Liver (tissue), 9 donors: Measurements from ENCODE around the gene PDE9A. TPM values are rescaled to one million over a fixed set of nuclear protein-coding genes. Genes with fewer than 3 reads are reported as not detected.

ENCODE experiments used
- DNase-seq: peaks from one replicate; pipeline ENCODE4 v3.0.0-alpha.2; 2017; ENCODE audit warnings: low spot score
- H3K27ac ChIP-seq, 2 donors: one replicate each; pipeline ENCODE4 v1.7.0; 2013; ENCODE audit warnings: inconsistent platforms in 2 of 2, low read length in 2 of 2, control low read depth in 1 of 2, low read depth in 1 of 2, mild to moderate bottlenecking in 1 of 2
- H3K27me3 ChIP-seq, 4 donors: one replicate each; pipeline versions ENCODE4 v1.6.1 to v1.7.0; 2013; ENCODE audit warnings: low read length in 3 of 4, inconsistent platforms in 1 of 4, mild to moderate bottlenecking in 1 of 4, moderate library complexity in 1 of 4; ENCODE audit not compliant: control insufficient read depth in 4 of 4, insufficient read depth in 4 of 4
- H3K36me3 ChIP-seq, 4 donors: one replicate each; pipeline versions ENCODE4 v1.6.1 to v1.7.0; 2013; ENCODE audit warnings: low read length in 3 of 4, mild to moderate bottlenecking in 3 of 4, low read depth in 1 of 4, moderate library complexity in 1 of 4; ENCODE audit not compliant: control insufficient read depth in 4 of 4, insufficient read depth in 3 of 4
- H3K4me1 ChIP-seq, 4 donors: one replicate each; pipeline versions ENCODE4 v1.6.1 to v1.7.0; 2013; ENCODE audit warnings: low read length in 3 of 4, mild to moderate bottlenecking in 3 of 4, moderate library complexity in 1 of 4; ENCODE audit not compliant: control insufficient read depth in 4 of 4, insufficient read depth in 4 of 4
- H3K4me3 ChIP-seq, 3 donors: one replicate each; pipeline versions ENCODE4 v1.6.1 to v1.7.0; 2013; ENCODE audit warnings: low read length in 3 of 3, control low read depth in 1 of 3, low read depth in 1 of 3, mild to moderate bottlenecking in 1 of 3
- H3K9ac ChIP-seq, 2 donors: one replicate each; pipeline ENCODE4 v1.7.0; 2013; ENCODE audit warnings: low read length in 2 of 2, mild to moderate bottlenecking in 2 of 2, moderate library complexity in 2 of 2, control low read depth in 1 of 2, low read depth in 1 of 2
- H3K9me3 ChIP-seq, 4 donors: one replicate each; pipeline versions ENCODE4 v1.6.1 to v1.7.0; 2013; ENCODE audit warnings: low read length in 3 of 4; ENCODE audit not compliant: control insufficient read depth in 4 of 4
- EGR1 ChIP-seq, 2 donors: IDR thresholded peaks; 2 replicates each; pipeline ENCODE4 v1.6.1; 2016 to 2018; ENCODE audit warnings: antibody characterized with exemption in 2 of 2, low read depth in 2 of 2
- FOXA1 ChIP-seq: IDR thresholded peaks from 2 replicates; pipeline ENCODE4 v1.6.1; 2016; ENCODE audit warnings: antibody characterized with exemption
- FOXA2 ChIP-seq: IDR thresholded peaks from 2 replicates; pipeline ENCODE4 v1.6.1; 2016; ENCODE audit warnings: antibody characterized with exemption
- GABPA ChIP-seq, 2 donors: IDR thresholded peaks in 1 of 2; conservative IDR thresholded peaks in 1 of 2; 2 replicates each; pipeline ENCODE4 v1.6.1; 2016; ENCODE audit warnings: antibody characterized with exemption in 2 of 2, mild to moderate bottlenecking in 1 of 2, moderate library complexity in 1 of 2
- HNF4A ChIP-seq, 2 donors: conservative IDR thresholded peaks; 2 replicates each; pipeline ENCODE4 v1.6.1; 2016; ENCODE audit warnings: antibody characterized with exemption in 2 of 2, mild to moderate bottlenecking in 2 of 2
- HNF4G ChIP-seq: IDR thresholded peaks from 2 replicates; pipeline ENCODE4 v1.6.1; 2016; ENCODE audit warnings: antibody characterized with exemption
- JUND ChIP-seq, 2 donors: IDR thresholded peaks; 2 replicates each; pipeline ENCODE4 v1.6.1; 2016; ENCODE audit warnings: antibody characterized with exemption in 2 of 2
- NR2F2 ChIP-seq: IDR thresholded peaks from 2 replicates; pipeline ENCODE4 v1.6.1; 2016; ENCODE audit warnings: antibody characterized with exemption
- RAD21 ChIP-seq, 2 donors: IDR thresholded peaks; 2 replicates each; pipeline ENCODE4 v1.6.1; 2016; ENCODE audit warnings: antibody characterized with exemption in 2 of 2, mild to moderate bottlenecking in 2 of 2
- RXRA ChIP-seq, 2 donors: IDR thresholded peaks; 2 replicates each; pipeline ENCODE4 v1.6.1; 2017 to 2018; ENCODE audit warnings: antibody characterized with exemption in 2 of 2, mild to moderate bottlenecking in 1 of 2
- SP1 ChIP-seq: IDR thresholded peaks from 2 replicates; pipeline ENCODE4 v1.6.1; 2018; ENCODE audit warnings: antibody characterized with exemption, mild to moderate bottlenecking
- TAF1 ChIP-seq: conservative IDR thresholded peaks from 2 replicates; pipeline ENCODE4 v1.6.1; 2016; ENCODE audit warnings: antibody characterized with exemption, mild to moderate bottlenecking
- YY1 ChIP-seq: IDR thresholded peaks from 2 replicates; pipeline ENCODE4 v1.6.1; 2016; ENCODE audit warnings: antibody characterized with exemption, mild to moderate bottlenecking
- WGBS: extraction: QIAGEN DNeasy Blood & Tissue Kit; methylation state at CpG from one replicate; pipeline ENCODE4 v1.1.7; 2013; 5-methylcytosine and 5-hydroxymethylcytosine counted together
- polyA plus RNA-seq, 2 donors: library from polyadenylated mRNA; stranded (reverse) in 1 of 2; unstranded in 1 of 2; fragments of 200-250 nt in 1 of 2; fragments of >200 nt in 1 of 2; fragmentation: Nextera tagmentation in 1 of 2; extraction: Ambion mirVana in 1 of 2; gene quantifications; one replicate each; pipeline versions ENCODE4 v1.2.1 to v1.2.3, GENCODE V29; 2013 to 2015
- total RNA-seq, 2 donors: library from RNA; depleted of rRNA; stranded (reverse); fragments of >200 nt; gene quantifications; one replicate each; pipeline ENCODE4 v1.2.3, GENCODE V29; 2014
- TF ChIP-seq, protein P1 (sequence below): fragments of 150-350 bp; IDR thresholded peaks from 2 replicates; pipeline ENCODE4 v1.5.1; 2017; ENCODE audit warnings: improper control_type of control experiment, low read depth, low read length; ENCODE audit not compliant: missing input control
- TF ChIP-seq, protein P2 (sequence below): IDR thresholded peaks from 2 replicates; pipeline ENCODE4 v1.6.1; 2016; ENCODE audit warnings: antibody characterized with exemption, mild to moderate bottlenecking
- TF ChIP-seq, protein P3 (sequence below): IDR thresholded peaks from 2 replicates; pipeline ENCODE4 v1.6.1; 2016; ENCODE audit warnings: antibody characterized with exemption
- TF ChIP-seq, protein P4 (sequence below): IDR thresholded peaks from 2 replicates; pipeline ENCODE4 v1.6.1; 2016; ENCODE audit warnings: antibody characterized with exemption
- donor health status: healthy.
- donor health status: healthy.
- donor health status: healthy.
- donor health status: healthy.
- donor health status: healthy.

The PDE9A gene
- total and polyA plus RNA-seq, 4 donors: 1.5 to 4.2 (median 2.7) TPM

DNA sequence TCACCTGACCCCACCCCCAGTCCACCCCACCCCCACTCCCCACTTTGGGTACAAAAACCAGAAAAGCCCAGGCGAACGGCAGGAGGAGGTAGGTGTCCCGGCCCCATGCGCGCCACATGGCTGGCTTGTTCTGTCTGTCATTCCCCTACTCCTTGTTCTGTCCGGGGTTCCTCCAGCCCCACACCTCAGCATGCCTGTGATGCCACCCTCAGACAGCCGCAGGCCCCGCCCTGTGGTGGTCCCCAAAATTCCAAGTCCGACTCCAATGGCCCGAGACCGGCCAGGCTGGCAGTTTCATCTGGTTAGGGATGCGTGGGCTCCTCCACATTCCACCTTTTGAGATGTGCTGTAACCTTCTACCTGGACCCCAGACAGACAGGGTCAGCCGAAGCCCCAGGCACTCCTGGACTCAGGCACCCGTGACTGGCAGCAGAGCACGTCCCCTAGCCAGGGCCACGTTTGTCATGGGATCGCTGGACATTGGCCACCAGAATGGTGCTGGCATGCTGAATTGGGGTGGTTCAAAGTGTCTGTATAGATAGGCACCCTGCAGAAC is 131.6 kb downstream of the PDE9A start:
- 88% methylated on average over 17 of the region's 17 CpGs for WGBS

DNA sequence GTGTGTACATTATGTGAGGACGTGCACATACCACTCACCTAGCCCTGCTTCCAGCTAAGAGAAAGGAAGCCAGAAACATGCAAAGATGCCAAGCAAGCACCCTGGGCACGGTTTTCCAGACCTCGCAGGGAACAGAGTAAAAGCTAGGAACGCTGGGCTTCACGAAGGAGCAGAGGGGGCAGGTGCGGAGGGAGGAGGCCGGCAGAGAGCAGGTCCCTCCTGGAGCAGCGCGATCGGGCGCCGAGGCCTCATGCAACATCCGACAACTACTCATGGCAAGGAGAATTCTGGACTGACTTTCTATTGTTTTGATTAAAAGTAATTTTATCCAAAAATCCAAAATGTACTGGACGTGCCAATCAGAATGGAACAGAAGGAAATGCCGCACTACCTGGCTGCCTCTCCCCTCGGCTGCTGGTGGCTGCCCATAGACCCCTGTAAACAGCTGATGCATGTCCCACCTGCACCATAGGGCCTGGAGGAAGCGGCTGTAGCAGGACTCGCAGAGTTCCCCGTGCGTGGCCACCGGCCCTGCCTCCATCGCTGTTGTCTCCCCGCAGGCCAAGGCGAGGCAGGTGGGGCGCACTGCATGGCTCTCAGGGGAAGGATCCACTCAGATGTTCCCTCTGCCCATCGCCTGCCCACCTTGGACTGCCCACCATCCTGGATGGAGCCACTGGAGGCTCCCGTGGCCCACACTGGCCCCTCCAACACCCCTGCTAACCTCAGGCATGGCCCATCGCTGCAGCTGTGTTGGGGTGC is 132.4 kb downstream of the PDE9A start:
- Histone ChIP-seq H3K9me3 (no peaks in the 10 kb centered on the region), H3K36me3 (no peaks in the 10 kb centered on the region), H3K4me1 (peaks cover 0 to 4% (median 1%) of the 10 kb centered on the region in 4 donors), H3K27me3 (peaks cover 0 to 3% (median 0%) of the 10 kb centered on the region in 4 donors), H3K4me3 (no peak overlapping the region), H3K9ac (no peak overlapping the region), H3K27ac (no peak overlapping the region)
- no peak for DNase-seq
- WGBS: 94% methylated on average over 28 of the region's 28 CpGs
- TF ChIP-seq RXRA (IDR thresholded peaks at IDR 0.05): no peak
- no peak for TF ChIP-seq HNF4A (conservative IDR thresholded peaks at IDR 0.05)
- TF ChIP-seq, protein P1, sequence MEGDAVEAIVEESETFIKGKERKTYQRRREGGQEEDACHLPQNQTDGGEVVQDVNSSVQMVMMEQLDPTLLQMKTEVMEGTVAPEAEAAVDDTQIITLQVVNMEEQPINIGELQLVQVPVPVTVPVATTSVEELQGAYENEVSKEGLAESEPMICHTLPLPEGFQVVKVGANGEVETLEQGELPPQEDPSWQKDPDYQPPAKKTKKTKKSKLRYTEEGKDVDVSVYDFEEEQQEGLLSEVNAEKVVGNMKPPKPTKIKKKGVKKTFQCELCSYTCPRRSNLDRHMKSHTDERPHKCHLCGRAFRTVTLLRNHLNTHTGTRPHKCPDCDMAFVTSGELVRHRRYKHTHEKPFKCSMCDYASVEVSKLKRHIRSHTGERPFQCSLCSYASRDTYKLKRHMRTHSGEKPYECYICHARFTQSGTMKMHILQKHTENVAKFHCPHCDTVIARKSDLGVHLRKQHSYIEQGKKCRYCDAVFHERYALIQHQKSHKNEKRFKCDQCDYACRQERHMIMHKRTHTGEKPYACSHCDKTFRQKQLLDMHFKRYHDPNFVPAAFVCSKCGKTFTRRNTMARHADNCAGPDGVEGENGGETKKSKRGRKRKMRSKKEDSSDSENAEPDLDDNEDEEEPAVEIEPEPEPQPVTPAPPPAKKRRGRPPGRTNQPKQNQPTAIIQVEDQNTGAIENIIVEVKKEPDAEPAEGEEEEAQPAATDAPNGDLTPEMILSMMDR: no peak
- TF ChIP-seq GABPA (IDR thresholded peaks at IDR 0.05 in 1 of 2, conservative IDR thresholded peaks at IDR 0.05 in 1 of 2): no peak
- TF ChIP-seq SP1: no peak
- TF ChIP-seq YY1: no peak
- TF ChIP-seq, protein P2, sequence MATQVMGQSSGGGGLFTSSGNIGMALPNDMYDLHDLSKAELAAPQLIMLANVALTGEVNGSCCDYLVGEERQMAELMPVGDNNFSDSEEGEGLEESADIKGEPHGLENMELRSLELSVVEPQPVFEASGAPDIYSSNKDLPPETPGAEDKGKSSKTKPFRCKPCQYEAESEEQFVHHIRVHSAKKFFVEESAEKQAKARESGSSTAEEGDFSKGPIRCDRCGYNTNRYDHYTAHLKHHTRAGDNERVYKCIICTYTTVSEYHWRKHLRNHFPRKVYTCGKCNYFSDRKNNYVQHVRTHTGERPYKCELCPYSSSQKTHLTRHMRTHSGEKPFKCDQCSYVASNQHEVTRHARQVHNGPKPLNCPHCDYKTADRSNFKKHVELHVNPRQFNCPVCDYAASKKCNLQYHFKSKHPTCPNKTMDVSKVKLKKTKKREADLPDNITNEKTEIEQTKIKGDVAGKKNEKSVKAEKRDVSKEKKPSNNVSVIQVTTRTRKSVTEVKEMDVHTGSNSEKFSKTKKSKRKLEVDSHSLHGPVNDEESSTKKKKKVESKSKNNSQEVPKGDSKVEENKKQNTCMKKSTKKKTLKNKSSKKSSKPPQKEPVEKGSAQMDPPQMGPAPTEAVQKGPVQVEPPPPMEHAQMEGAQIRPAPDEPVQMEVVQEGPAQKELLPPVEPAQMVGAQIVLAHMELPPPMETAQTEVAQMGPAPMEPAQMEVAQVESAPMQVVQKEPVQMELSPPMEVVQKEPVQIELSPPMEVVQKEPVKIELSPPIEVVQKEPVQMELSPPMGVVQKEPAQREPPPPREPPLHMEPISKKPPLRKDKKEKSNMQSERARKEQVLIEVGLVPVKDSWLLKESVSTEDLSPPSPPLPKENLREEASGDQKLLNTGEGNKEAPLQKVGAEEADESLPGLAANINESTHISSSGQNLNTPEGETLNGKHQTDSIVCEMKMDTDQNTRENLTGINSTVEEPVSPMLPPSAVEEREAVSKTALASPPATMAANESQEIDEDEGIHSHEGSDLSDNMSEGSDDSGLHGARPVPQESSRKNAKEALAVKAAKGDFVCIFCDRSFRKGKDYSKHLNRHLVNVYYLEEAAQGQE: no peak
- no peak for TF ChIP-seq FOXA1
- TF ChIP-seq, protein P3, sequence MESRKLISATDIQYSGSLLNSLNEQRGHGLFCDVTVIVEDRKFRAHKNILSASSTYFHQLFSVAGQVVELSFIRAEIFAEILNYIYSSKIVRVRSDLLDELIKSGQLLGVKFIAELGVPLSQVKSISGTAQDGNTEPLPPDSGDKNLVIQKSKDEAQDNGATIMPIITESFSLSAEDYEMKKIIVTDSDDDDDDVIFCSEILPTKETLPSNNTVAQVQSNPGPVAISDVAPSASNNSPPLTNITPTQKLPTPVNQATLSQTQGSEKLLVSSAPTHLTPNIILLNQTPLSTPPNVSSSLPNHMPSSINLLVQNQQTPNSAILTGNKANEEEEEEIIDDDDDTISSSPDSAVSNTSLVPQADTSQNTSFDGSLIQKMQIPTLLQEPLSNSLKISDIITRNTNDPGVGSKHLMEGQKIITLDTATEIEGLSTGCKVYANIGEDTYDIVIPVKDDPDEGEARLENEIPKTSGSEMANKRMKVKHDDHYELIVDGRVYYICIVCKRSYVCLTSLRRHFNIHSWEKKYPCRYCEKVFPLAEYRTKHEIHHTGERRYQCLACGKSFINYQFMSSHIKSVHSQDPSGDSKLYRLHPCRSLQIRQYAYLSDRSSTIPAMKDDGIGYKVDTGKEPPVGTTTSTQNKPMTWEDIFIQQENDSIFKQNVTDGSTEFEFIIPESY: no peak
- TF ChIP-seq NR2F2: no peak

More for the DNA sequence above, 131.6 kb downstream of the PDE9A start:
- Histone ChIP-seq H3K27ac (no peak overlapping the region), H3K36me3 (no peaks in the 10 kb centered on the region), H3K4me1 (peaks cover 0 to 4% (median 1%) of the 10 kb centered on the region in 4 donors), H3K9ac (no peak overlapping the region), H3K9me3 (no peaks in the 10 kb centered on the region), H3K27me3 (peaks cover 0 to 3% (median under 1%) of the 10 kb centered on the region in 4 donors), H3K4me3 (no peak overlapping the region)
- no peak for DNase-seq
- TF ChIP-seq JUND (IDR thresholded peaks at IDR 0.05): no peak
- TF ChIP-seq HNF4G: no peak
- TF ChIP-seq, protein P4, sequence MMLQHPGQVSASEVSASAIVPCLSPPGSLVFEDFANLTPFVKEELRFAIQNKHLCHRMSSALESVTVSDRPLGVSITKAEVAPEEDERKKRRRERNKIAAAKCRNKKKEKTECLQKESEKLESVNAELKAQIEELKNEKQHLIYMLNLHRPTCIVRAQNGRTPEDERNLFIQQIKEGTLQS: no peak
- TF ChIP-seq TAF1: no peak
- TF ChIP-seq NR2F2: no peak
- TF ChIP-seq, protein P1: no peak
- no peak for TF ChIP-seq SP1
- TF ChIP-seq RAD21 (IDR thresholded peaks at IDR 0.05): no peak
- TF ChIP-seq, protein P3: no peak
- TF ChIP-seq FOXA2: no peak
- TF ChIP-seq RXRA (IDR thresholded peaks at IDR 0.05): no peak
- no peak for TF ChIP-seq YY1
- no peak for TF ChIP-seq HNF4A (conservative IDR thresholded peaks at IDR 0.05)
- no peak for TF ChIP-seq GABPA (IDR thresholded peaks at IDR 0.05 in 1 of 2, conservative IDR thresholded peaks at IDR 0.05 in 1 of 2)
- TF ChIP-seq FOXA1: no peak
- TF ChIP-seq EGR1 (IDR thresholded peaks at IDR 0.05; ENCODE audit: low read depth in 2 of 2): no peak
